HAP-1 (cell line): ENCODE measurements around the gene NUMB.
"Not testable (repeated sequence)": the region's sequence is repeated elsewhere in the genome, so short reads cannot be mapped to it uniquely, and the experiment has no call there.

Source experiments
- DNase-seq, 2 experiments: peaks; one replicate each; pipeline ENCODE4 v3.0.0-alpha.2; 2016 to 2020; ENCODE audit warnings: low spot score in 2 of 2
- H3K27me3 ChIP-seq: fragments of 250-450 bp; sonication (Bioruptor Pico); 2 replicates; pipeline ENCODE4 v1.5.1; 2020; ENCODE audit warnings: low read depth, mild to moderate bottlenecking, moderate library complexity
- H3K36me3 ChIP-seq: fragments of 250-450 bp; sonication (Bioruptor Pico); replicated peaks from 2 replicates; pipeline ENCODE4 v1.5.1; 2020; ENCODE audit warnings: mild to moderate bottlenecking
- H3K4me1 ChIP-seq: fragments of 250-450 bp; sonication (Bioruptor Pico); 2 replicates; pipeline ENCODE4 v1.5.1; 2020; ENCODE audit warnings: mild to moderate bottlenecking
- H3K4me3 ChIP-seq: fragments of 250-450 bp; sonication (Bioruptor Pico); 2 replicates; pipeline ENCODE4 v1.5.1; 2020; ENCODE audit warnings: mild to moderate bottlenecking, moderate library complexity
- H3K9me3 ChIP-seq: fragments of 250-450 bp; sonication (Bioruptor Pico); 2 replicates; pipeline ENCODE4 v1.5.1; 2020; ENCODE audit warnings: mild to moderate bottlenecking, moderate library complexity
- in situ Hi-C: fragments of 300-500 bp; cut with MboI; formaldehyde crosslinking; loops from 3 replicates; pipeline ENCODE4 v1.14.3; 2020; ENCODE audit warnings: low sequenced_read_pairs, inconsistent platforms, mixed read lengths

The NUMB gene

DNA sequence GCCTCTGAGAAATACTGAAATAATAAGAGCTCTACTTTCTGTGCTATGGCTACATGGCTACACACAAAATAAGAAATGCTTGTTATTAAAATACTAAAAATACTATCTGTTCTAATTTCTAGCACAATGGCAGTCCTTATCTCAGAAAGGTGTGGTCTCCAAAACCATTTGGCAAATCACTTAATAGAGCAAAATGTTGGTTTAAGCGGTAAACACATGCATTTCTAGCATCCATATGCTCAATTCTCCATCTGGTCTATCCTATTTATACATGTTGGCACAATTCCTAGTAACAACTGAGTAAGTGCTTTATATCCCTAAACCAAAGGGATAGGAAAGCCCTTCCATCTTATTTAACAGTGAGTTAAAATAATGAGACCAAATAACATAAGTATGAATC, 114.0 kb downstream of the NUMB start:
- no peak overlapping the region for H3K4me3 ChIP-seq
- no peak for DNase-seq
- H3K27me3 ChIP-seq = no peaks in the 10 kb centered on the region
- H3K9me3 ChIP-seq = no peaks in the 10 kb centered on the region
- no peaks in the 10 kb centered on the region for H3K4me1 ChIP-seq
- in situ Hi-C loops = no loop called here
- no peaks in the 10 kb centered on the region for H3K36me3 ChIP-seq

DNA sequence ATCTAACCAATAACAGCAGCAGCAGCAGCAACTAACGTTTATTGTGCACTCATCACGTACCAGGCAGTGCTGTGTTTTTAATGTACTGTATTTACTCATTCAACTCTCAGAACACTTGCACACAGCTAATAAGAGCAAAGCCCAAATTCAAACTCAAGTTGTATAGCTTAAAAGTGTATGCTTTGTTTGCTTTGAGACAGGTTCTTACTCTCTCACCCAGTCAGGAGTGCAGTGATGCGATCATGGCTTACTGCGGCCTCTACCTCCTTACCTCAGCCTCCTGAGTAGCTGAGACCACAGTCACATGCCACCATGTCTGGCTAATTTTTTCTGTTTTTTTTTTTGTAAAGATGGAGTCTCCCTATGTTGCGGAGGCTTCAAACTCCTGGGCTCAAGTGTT, 115.7 kb downstream of the NUMB start:
- no peak overlapping the region for H3K4me3 ChIP-seq
- in situ Hi-C loops = no loop called here
- H3K36me3 ChIP-seq = no peaks in the 10 kb centered on the region
- no peaks in the 10 kb centered on the region for H3K27me3 ChIP-seq
- DNase-seq = no peak
- peaks cover 9% of the 10 kb centered on the region for H3K4me1 ChIP-seq
- H3K9me3 ChIP-seq = no peaks in the 10 kb centered on the region

DNA sequence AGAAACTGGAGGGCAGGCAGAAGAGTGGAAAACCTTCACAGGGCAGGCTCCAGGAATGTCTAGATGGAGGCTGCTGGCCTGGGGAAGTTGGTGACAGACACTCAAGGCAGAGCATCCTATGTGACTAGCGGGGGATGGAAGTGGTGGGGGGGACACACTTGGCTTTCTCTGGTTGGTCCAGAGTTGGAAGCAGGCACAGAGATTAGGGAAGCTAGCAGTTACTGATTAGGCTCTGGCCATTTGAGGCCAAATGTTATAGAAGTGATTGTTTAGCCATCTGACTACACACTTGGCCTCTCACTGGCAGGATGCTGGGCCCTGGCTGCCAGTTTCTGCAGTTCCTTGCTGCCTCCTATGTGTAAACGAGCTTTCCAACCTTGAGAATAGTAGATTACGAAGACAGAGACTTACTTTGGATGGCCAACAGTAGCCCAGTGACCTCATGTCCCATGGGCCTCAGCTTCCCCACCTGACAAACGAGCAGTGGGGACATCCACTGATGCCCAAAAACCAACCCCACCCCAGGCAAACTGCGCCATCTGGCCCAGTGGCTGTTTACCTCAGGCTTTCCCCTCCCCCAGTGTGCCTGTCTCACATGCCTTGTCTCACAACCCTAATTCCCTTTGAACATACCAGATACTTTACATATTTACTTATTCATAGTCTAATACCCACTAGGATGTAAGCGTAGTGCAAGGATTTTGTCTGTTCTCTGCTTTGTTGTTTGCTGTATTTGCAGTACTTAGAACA, 118.3 kb downstream of the NUMB start:
- Histone ChIP-seq H3K4me1 (peaks cover 9% of the 10 kb centered on the region), H3K9me3 (no peaks in the 10 kb centered on the region), H3K36me3 (no peaks in the 10 kb centered on the region), H3K27me3 (no peaks in the 10 kb centered on the region), H3K4me3 (no peak overlapping the region)
- no peak for DNase-seq
- in situ Hi-C loops = no loop called here

DNA sequence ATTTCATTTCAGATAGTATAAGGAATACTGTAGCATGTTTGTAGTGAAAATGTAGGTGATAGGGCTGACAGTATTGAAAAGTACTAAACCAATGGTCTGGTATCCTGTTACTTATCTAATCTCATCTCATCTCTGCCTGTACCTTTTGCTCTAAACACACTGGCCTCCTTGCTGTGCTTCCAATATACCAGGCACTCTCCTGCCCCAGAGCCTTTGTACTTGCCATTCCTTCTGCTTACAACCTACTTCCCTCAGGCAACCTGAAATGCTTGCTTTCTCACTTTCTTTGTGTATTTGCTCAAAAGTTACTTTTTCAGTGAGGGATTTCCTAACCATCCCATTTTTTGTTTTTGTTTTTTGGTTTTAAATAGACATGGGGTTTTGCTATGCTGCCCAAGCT, 119.1 kb downstream of the NUMB start:
- H3K36me3 ChIP-seq = no peaks in the 10 kb centered on the region
- in situ Hi-C loops = no loop called here
- H3K27me3 ChIP-seq = no peaks in the 10 kb centered on the region

DNA sequence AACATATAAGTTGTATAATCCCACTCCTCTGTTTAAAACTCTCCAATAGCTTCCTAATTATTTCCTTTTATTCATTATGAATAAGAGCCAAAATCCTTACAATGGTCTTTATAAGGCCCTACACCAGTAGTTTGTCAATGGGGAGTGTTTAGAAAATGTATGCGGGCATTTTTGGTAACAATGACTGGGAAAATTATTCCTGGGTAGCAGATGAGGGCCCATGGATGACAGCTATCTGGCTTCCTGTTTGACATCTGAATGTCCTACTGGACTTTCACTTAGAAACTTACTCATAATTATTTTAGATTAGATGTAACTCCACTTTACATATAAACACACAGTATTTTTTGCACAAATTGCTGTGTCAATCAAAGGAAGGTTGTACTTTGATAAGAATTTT, 119.8 kb downstream of the NUMB start:
- no peaks in the 10 kb centered on the region for H3K9me3 ChIP-seq
- no peak for DNase-seq
- no peaks in the 10 kb centered on the region for H3K36me3 ChIP-seq
- in situ Hi-C loops = no loop called here
- peaks cover 9% of the 10 kb centered on the region for H3K4me1 ChIP-seq
- H3K27me3 ChIP-seq = no peaks in the 10 kb centered on the region
- H3K4me3 ChIP-seq = no peak overlapping the region

More for the DNA sequence above, 119.1 kb downstream of the NUMB start:
- no peak for DNase-seq
- Histone ChIP-seq H3K4me1 (peaks cover 9% of the 10 kb centered on the region), H3K9me3 (no peaks in the 10 kb centered on the region), H3K4me3 (no peak overlapping the region)

DNA sequence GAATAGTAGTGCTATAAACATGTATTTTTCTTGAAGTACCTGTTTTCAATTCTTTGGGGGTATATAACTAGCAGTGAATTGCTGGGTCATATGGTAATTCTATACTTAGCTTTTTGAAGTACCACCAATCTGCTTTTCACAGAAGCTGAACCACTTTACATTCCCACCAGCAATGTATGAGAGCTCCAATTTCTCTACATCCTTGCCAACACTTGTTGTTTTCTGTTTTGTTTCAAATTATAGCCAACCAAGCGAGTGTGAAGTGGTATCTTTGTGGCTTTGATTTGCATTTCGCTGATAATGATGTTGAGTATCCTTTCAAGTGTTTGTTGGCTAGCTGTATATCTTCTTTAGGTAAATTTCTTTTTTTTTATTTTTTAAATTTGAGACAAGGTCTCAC, 125.3 kb downstream of the NUMB start:
- H3K36me3 ChIP-seq = no peaks in the 10 kb centered on the region
- no peak overlapping the region for H3K4me3 ChIP-seq
- H3K27me3 ChIP-seq = no peaks in the 10 kb centered on the region
- DNase-seq = no peak
- H3K4me1 ChIP-seq = no peaks in the 10 kb centered on the region
- in situ Hi-C loops = no loop called here
- no peaks in the 10 kb centered on the region for H3K9me3 ChIP-seq

DNA sequence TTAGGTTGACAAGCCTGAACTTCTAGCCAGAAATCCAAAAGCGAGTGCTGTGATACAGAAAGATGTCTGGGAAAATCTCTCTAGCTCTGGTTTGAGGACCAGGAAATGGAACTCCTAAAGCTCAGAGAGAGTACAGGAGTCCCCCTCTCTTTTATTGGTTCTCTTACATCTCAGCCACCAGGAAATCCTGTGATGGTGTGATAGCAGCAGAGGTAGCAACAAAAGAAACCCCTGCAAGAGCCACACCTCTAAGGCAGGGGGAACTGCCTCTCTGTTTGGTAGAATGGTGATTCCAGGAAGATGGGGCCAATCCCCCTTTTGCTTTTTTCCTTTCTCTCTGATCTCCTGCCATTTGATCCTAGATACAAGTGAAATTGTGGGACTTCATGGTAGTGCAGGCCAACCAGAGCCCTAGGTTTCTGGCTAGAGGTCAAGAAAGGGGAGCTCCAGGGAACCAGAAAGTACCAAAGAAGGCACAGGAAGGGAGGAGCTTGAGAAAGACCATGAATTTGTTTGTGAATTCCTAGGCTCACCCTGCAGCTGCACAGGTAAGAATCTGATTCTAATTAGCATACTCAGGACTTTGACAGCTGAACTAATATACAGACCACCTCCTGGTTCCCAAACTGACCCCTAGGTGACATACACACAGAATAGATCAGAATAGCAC, 132.6 kb downstream of the NUMB start:
- H3K27me3 ChIP-seq = no peaks in the 10 kb centered on the region
- DNase-seq = no peak
- in situ Hi-C loops = no loop called here
- no peaks in the 10 kb centered on the region for H3K36me3 ChIP-seq
- H3K4me1 ChIP-seq = no peaks in the 10 kb centered on the region; the same call in 1 of the 2 replicates
- H3K9me3 ChIP-seq = no peaks in the 10 kb centered on the region
- no peak overlapping the region for H3K4me3 ChIP-seq

DNA sequence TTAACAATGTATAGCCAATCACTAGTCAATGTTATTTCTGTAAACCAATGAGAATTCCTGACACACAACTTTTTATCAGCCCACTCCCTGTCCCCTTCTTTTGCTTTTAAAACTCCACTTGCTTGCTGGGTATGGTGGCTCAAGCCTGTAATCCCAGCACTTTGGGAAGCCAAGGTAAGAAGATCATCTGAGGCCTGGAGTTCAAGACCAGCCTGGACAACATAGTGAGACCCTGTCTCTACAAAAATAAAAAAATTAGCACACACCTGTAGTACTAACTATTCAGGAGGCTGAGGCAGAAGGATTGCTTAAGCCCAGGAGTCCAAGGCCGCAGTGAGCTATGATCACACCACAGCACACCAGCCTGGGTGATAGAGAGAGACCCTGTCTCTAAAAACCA, 133.3 kb downstream of the NUMB start:
- H3K9me3 ChIP-seq = no peaks in the 10 kb centered on the region
- H3K27me3 ChIP-seq = no peaks in the 10 kb centered on the region
- DNase-seq = no peak
- in situ Hi-C loops = no loop called here
- no peak overlapping the region for H3K4me3 ChIP-seq
- no peaks in the 10 kb centered on the region for H3K36me3 ChIP-seq
- H3K4me1 ChIP-seq = no peaks in the 10 kb centered on the region; the same call in 1 of the 2 replicates

DNA sequence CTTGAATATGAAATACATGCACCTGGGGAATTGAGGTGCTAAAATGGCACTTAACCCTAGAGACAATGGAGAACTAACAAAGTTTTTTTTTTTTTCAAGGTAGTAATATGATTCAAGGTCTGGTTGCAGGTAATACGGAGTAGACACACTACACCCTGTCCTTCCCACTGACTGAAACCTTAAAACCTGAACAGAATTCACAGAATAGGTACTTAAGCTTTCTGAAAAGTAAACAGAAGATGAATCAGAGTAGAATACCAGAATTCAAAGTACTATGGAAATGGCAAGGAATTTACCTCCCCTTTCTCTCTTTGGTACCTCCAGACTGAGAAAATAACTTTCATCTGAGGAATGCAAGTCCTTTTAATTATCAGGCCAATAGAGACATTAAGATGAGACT, 133.8 kb downstream of the NUMB start:
- in situ Hi-C loops = no loop called here
- H3K9me3 ChIP-seq = no peaks in the 10 kb centered on the region
- H3K4me3 ChIP-seq = no peak overlapping the region
- DNase-seq = no peak
- no peaks in the 10 kb centered on the region for H3K36me3 ChIP-seq
- no peaks in the 10 kb centered on the region for H3K27me3 ChIP-seq
- no peaks in the 10 kb centered on the region; the same call in 1 of the 2 replicates for H3K4me1 ChIP-seq

DNA sequence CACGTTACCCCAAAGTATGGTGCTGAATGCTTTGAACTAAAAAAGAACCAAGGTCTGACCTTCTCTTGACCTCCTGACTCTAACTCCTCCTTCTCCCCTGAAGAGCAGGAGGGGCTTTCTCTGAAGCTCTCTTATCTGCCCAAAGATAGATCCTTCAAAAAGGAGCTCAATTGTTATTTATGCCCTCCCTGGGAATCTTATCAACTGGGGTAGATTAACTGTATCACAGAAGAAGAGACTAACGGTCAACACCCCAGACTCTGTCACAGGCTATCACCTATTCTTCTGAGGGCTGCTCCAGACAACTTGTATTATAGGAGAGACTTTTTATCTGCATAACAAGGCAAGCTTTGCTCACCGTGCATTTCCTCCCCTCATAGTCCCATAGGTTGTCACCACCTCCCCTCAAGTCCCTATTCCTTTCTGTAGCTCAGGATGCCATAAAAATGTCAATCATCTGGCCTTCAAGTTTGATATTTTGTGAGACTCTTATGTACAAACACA, 134.4 kb downstream of the NUMB start:
- Histone ChIP-seq H3K27me3 (no peaks in the 10 kb centered on the region), H3K36me3 (no peaks in the 10 kb centered on the region), H3K4me3 (no peak overlapping the region), H3K4me1 (no peaks in the 10 kb centered on the region; the same call in 1 of the 2 replicates), H3K9me3 (no peaks in the 10 kb centered on the region)
- DNase-seq = no peak
- in situ Hi-C loops = no loop called here

DNA sequence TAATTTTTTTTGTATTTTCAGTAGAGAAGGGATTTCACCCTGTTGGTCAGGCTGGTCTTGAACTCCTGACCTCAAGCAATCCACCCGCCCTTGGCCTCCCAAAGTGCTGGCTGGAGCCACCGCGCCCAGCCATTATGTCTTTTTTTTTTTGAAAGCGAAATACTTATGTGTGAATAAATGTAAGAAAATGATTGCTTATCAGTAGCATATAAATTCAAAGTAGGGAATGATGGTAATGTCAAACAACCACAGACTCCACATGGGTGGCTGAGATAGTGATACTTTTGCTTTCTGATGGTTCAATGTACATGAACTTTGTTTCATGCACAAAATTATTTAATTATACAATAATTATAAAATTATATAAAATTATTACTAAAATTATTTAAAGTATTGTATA, 145.2 kb downstream of the NUMB start:
- no peaks in the 10 kb centered on the region for H3K27me3 ChIP-seq
- in situ Hi-C loops = no loop called here
- H3K4me3 ChIP-seq = no peak overlapping the region

DNA sequence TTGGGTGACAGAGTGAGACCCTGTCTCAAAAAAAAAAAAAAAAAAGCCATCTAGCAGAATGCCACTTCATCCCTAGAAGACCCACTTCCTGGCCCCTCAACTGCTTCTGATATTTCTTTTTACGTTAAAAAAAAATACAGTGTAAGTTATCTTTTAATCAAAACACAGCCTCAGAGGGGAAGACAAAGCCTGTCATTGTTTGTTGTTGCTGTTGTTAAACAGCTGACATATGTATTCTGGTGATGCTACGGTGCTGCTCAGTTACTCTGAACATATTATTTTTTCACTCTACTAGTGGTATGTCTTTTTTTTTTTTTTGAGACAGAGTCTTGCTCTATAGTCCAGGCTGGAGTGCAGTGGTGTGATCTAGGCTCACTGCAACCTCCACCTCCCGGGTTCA, 145.7 kb downstream of the NUMB start:
- H3K4me3 ChIP-seq = no peak overlapping the region
- in situ Hi-C loops = no loop called here

More for the DNA sequence above, 145.2 kb downstream of the NUMB start:
- H3K36me3 ChIP-seq = no peaks in the 10 kb centered on the region
- no peaks in the 10 kb centered on the region for H3K9me3 ChIP-seq
- DNase-seq = no peak
- H3K4me1 ChIP-seq = no peaks in the 10 kb centered on the region

DNA sequence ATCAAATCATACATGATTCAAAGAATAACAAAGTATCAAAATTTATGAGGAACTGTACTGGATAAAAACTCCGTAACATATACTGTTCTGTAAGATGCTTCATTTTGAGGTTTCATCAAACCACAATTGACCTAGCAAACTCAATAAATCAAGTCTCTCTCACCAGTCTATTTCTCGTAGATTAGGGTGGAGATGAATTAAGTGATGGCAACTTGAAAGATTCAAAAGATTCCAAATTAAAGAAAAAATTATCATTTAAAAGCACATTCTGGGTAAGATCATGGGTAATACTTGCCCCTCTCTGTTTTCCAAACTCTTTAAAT, 146.7 kb downstream of the NUMB start:
- no peak for DNase-seq
- H3K27me3 ChIP-seq = no peaks in the 10 kb centered on the region
- H3K36me3 ChIP-seq = no peaks in the 10 kb centered on the region
- no peaks in the 10 kb centered on the region for H3K4me1 ChIP-seq
- no peak overlapping the region for H3K4me3 ChIP-seq
- H3K9me3 ChIP-seq = no peaks in the 10 kb centered on the region
- in situ Hi-C loops = no loop called here

More for the DNA sequence above, 145.7 kb downstream of the NUMB start:
- Histone ChIP-seq H3K9me3 (no peaks in the 10 kb centered on the region), H3K36me3 (no peaks in the 10 kb centered on the region), H3K27me3 (no peaks in the 10 kb centered on the region), H3K4me1 (no peaks in the 10 kb centered on the region)
- no peak for DNase-seq

DNA sequence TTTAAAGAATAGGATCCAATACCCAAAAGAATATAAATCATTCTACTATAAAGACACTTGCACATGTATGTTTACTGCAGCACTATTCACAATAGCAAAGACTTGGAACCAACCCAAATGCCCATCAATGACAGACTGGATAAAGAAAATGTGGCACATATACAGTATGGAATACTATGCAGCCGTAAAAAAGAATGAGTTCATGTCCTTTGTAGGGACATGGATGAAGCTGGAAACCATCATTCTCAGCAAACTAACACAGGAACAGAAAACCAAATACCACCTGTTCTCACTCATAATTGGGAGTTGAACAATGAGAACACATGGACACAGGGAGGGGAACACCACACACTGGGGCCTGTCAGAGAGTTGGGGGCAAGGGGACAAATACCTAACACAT, 149.1 kb downstream of the NUMB start:
- H3K9me3 ChIP-seq, H3K4me3 ChIP-seq, DNase-seq, H3K4me1 ChIP-seq, H3K27me3 ChIP-seq, H3K36me3 ChIP-seq, in situ Hi-C loops: not testable (repeated sequence)
